D721Med (cell line): Measurements from ENCODE around the gene ADM5.

Experiments
- DNase-seq: peaks from one replicate; pipeline ENCODE4 v3.0.0; 2011; ENCODE audit warnings: low spot score; ENCODE audit not compliant: insufficient read length
- FAIRE-seq: peaks from 2 replicates; lab custom pipeline; 2011; peaks lifted over from hg19 to GRCh38; lab: Jason Lieb, UNC
- CTCF ChIP-seq: IDR thresholded peaks from 2 replicates; pipeline ENCODE4 v1.5.1; 2012; ENCODE audit warnings: mild to moderate bottlenecking, control low read depth; ENCODE audit not compliant: insufficient read depth; ENCODE audit errors: missing control alignments

Gene ADM5

DNA sequence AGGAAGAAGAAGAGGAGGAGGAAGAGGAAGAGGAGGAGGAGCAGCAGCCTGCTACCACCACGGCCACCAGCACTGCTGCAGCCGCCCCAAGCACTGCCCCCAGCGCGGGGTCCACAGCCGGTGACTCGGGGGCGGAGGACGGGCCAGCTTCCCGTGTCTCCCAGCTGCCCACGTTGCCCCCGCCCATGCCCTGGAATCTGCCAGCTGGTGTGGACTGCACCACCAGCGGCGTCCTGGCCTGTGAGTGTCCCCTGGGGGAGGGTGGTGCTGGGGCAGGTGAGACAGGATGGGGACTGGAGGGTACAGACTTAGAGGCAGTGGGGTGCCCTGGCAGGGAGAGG, 36.0 kb upstream of the ADM5 start:
- no peak for TF ChIP-seq CTCF
- no peak for DNase-seq
- FAIRE-seq, result no peak

DNA sequence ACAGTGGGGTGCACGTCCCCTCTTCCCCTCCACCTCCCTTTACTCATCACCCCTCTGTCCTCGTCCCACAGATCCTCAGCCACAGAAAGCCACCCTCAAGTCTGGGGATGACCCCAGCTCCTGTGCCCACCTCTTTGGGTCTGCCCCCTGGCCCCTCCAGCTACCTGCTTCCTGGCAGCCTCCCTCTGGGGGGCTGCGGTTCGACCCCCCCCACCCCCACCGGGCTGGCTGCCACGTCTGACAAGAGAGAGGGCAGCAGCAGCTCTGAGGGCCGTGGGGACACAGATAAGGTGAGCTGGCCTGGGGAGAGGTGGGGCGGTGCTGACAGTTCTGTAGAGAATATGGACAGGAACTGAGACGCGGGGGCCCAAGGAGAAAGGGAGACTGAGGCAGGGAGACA, 34.8 kb upstream of the ADM5 start:
- TF ChIP-seq CTCF, result no peak
- FAIRE-seq (no peak), DNase-seq (no peak)

DNA sequence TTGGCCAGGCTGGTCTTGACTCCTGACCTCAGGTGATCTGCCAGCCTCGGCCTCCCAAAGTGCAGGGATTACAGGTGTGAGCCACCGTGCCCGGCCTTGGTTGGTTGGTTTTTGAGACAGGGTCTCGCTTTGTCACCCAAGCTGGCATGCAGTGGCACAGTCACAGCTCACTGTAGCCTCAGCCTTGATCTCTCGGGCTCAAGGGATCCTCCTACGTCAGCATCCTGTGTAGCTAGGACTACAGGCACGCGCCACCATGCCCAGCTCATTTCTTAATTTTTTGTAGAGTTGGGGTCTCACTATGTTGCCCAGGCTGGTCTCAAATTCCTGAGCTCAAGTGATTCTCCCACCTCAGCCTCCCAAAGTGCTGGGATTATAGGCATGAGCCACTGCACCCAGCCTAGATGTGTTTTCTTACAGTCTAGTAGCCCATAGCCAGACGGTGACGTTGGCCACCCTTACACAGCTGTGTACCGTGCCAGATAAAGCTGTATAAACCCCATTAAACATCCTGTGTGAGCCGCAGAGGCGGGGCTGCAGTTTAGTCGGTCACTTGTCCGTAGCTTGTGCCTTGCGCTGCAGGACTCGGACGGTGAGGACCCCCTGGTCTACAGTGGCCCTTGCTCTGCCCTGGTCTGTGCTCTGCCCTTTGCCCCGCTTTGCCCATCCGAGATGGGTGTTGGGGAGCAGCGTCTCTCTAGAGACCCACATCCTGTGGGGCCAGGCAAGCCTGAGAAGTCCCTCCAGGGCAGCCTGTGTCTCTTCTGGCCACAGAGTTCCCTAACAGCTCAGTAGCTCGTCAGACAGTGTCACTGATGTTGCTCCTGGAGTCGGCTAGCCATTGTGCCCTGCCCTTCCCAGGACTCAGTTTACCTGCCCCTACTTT, 33.6 kb upstream of the ADM5 start:
- no peak for TF ChIP-seq CTCF
- DNase-seq (no peak), FAIRE-seq (no peak)

DNA sequence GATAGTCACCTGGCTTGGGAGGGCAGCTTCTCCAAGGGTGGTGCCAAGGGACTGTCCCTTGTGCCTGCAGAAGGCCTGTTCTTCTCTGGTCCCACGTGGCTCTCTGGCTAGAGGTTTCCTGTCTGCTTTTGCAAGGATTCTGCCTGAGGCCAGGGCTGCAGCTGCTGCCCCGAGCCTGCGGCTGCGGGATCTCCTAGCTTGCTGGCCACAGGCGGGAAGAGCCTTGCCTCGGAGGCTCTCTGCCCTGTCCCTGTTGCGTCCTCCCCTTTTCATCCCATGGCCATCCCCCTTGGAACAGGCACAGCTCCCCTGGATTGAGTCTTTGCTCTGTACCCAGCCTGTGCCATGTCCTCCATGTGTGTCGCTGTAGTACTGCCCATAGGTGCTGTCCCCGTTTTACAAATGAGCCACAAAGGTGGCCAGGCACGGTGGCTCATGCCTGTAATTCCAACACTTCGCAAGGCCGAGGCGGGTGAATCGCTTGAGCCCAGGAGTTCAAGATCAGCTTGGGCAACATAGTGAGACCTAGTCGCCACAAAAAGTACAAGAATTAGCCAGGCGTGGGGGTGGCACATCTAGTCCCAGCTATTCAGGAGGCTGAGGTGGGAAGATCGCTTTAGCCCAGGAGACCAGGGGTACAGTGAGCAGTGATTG, 32.8 kb upstream of the ADM5 start:
- no peak for TF ChIP-seq CTCF
- DNase-seq (no peak), FAIRE-seq (no peak)

GRCh38 chr19:49657493-49658138, 31.8 kb upstream of the ADM5 start:
- no peak for TF ChIP-seq CTCF
- FAIRE-seq (no peak), DNase-seq (no peak)

DNA sequence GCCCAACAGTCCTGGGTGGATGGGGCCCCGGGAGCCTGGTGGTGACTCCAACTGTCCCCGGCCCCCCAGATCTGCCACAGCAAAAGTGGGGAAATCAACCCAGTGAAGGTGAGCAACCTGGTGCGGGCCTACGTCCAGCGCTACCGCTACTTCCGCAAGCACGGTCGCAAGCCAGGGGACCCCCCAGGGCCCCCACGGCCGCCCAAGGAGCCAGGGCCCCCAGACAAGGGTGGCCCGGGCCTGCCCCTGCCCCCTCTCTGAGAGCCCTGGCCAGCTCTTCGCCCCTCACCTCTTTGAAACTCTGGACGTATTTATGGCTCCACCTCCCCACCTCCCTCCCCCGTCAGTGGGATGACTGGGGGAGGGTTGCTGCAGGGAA, 31.3 kb upstream of the ADM5 start:
- DNase-seq (no peak), FAIRE-seq (no peak)
- no peak for TF ChIP-seq CTCF
